ENCODE data around the gene CARD6.
"Not testable (repeated sequence)": the region's sequence is repeated elsewhere in the genome, so short reads cannot be mapped to it uniquely, and the experiment has no call there.

CARD6 gene

GRCh38 chr5:40847525-40847924 is 6.4 kb downstream of the CARD6 start:
- Histone ChIP-seq H3K9ac (ENCODE audit: low read length) (no peak overlapping the region), H3K36me3 (ENCODE audit: insufficient read depth, low read length) (no peaks in the 10 kb centered on the region), H3K9me3 (ENCODE audit: low read length) (no peaks in the 10 kb centered on the region), H3K4me3 (ENCODE audit: low read depth in 1 of 2, low read length in 2 of 2) (no peak overlapping the region), H3K4me1 (ENCODE audit: insufficient read depth, low read length) (no peaks in the 10 kb centered on the region), H3K27ac (ENCODE audit: low read depth, low read length) (no peak overlapping the region), H3K27me3 (ENCODE audit: control insufficient read depth in 1 of 2, insufficient read depth in 2 of 2, low read length in 2 of 2) (no peaks in the 10 kb centered on the region)

DNA sequence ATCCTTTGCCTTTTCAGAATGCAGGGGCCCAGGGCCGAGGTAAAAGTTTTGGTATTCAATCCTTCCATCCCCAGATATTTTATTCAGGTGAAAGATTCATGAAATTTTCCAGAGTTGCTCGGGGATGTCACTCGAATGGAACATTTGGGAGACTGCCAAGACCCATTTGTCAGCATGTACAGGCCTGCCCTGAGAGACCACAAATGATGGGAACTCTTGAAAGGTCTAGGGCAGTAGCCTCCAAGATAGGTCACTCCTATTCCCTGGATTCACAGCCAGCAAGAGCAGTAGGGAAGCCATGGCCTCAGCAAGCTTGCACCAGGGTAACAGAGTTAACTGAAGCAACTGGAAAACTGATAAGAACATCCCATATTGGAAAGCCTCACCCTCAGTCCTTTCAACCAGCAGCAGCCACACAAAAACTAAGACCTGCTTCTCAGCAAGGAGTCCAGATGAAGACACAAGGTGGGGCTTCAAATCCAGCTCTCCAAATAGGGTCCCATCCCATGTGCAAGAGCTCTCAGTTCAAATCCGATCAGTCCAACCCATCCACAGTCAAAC is 12.5 kb downstream of the CARD6 start:
- Histone ChIP-seq H3K9me3 (ENCODE audit: low read length) (no peaks in the 10 kb centered on the region), H3K9ac (ENCODE audit: low read length) (no peak overlapping the region), H3K36me3 (ENCODE audit: insufficient read depth, low read length) (no peaks in the 10 kb centered on the region), H3K27ac (ENCODE audit: low read depth, low read length) (no peak overlapping the region), H3K4me3 (ENCODE audit: low read depth in 1 of 2, low read length in 2 of 2) (no peak overlapping the region), H3K27me3 (ENCODE audit: control insufficient read depth in 1 of 2, insufficient read depth in 2 of 2, low read length in 2 of 2) (no peaks in the 10 kb centered on the region), H3K4me1 (ENCODE audit: insufficient read depth, low read length) (no peaks in the 10 kb centered on the region)

DNA sequence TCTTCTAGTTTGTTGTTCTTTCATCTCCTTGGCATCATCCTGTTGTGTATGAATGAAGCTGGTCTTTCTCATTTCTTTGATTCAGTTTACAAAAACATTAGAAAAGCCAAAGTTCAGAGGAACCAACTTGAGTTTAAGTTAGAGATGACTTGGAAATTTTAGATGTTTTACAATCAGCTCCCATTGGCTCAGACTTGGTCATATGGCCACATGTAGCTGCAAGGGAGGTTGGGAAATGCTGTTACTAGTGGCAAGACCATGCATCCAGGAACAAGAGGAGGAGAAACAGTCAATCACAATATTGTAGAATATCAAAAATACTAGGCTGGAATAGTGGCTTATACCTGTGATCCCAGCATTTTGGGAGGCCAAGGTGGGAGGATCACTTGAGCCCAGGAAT is 19.5 kb downstream of the CARD6 start:
- no peaks in the 10 kb centered on the region for H3K9me3 ChIP-seq (ENCODE audit: low read length)
- no peak overlapping the region for H3K27ac ChIP-seq (ENCODE audit: low read depth, low read length)
- no peaks in the 10 kb centered on the region for H3K27me3 ChIP-seq (ENCODE audit: control insufficient read depth in 1 of 2, insufficient read depth in 2 of 2, low read length in 2 of 2)
- no peak overlapping the region for H3K9ac ChIP-seq (ENCODE audit: low read length)
- H3K4me3 ChIP-seq (ENCODE audit: low read depth in 1 of 2, low read length in 2 of 2), result no peak overlapping the region
- H3K4me1 ChIP-seq (ENCODE audit: insufficient read depth, low read length), result no peaks in the 10 kb centered on the region
- H3K36me3 ChIP-seq (ENCODE audit: insufficient read depth, low read length), result no peaks in the 10 kb centered on the region

DNA sequence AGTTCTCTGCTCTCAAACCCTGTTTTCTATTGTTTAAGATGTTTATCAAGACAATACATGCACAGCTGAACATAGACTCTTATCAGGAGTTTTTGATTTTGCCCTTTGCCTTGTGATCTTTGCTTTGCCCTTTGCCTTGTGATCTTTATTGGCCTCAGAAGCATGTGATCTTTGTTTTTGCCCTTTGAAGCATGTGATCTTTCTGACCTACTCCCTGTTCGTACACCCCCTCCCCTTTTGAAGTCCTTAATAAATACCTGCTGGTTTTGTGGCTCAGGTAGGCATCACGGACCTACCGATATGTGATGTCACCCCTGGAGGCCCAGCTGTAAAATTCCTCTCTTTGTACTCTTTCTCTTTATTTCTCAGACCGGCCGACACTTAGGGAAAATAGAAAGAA is 23.8 kb downstream of the CARD6 start:
- H3K27me3 ChIP-seq (ENCODE audit: control insufficient read depth in 1 of 2, insufficient read depth in 2 of 2, low read length in 2 of 2); H3K4me3 ChIP-seq (ENCODE audit: low read depth in 1 of 2, low read length in 2 of 2); H3K4me1 ChIP-seq (ENCODE audit: insufficient read depth, low read length); H3K9me3 ChIP-seq (ENCODE audit: low read length); H3K27ac ChIP-seq (ENCODE audit: low read depth, low read length); H3K9ac ChIP-seq (ENCODE audit: low read length); H3K36me3 ChIP-seq (ENCODE audit: insufficient read depth, low read length): not testable (repeated sequence)

- Histone ChIP-seq H3K9me3 (ENCODE audit: low read length) (no peaks in the 10 kb centered on the region), H3K36me3 (ENCODE audit: insufficient read depth, low read length) (no peaks in the 10 kb centered on the region), H3K4me3 (ENCODE audit: low read depth in 1 of 2, low read length in 2 of 2) (no peak overlapping the region), H3K27ac (ENCODE audit: low read depth, low read length) (no peak overlapping the region), H3K9ac (ENCODE audit: low read length) (no peak overlapping the region), H3K4me1 (ENCODE audit: insufficient read depth, low read length) (no peaks in the 10 kb centered on the region), H3K27me3 (ENCODE audit: control insufficient read depth in 1 of 2, insufficient read depth in 2 of 2, low read length in 2 of 2) (no peaks in the 10 kb centered on the region)
Measured at GRCh38 chr5:40866844-40867243, 25.7 kb downstream of the CARD6 start.

DNA sequence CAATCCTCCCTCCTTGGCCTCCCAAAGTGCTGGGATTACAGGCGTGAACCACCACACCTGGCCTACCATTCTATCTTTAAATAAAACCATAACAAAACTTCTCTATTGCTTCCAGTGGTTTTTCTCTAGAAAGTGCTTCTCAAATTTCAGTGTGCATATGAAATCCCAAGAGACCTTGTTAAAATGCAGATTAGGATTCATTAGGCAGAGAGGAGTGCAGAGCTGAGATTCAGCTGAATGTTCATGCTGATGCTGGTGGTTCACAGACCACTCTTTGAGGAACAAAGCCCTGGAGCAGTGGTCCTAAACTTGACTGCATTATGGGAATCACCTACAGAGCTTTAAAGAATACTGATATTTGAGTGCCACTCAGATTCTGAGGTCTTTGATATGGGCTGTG is 28.2 kb downstream of the CARD6 start:
- Histone ChIP-seq H3K27me3 (ENCODE audit: control insufficient read depth in 1 of 2, insufficient read depth in 2 of 2, low read length in 2 of 2) (no peaks in the 10 kb centered on the region), H3K4me3 (ENCODE audit: low read depth in 1 of 2, low read length in 2 of 2) (no peak overlapping the region), H3K4me1 (ENCODE audit: insufficient read depth, low read length) (no peaks in the 10 kb centered on the region), H3K9ac (ENCODE audit: low read length) (no peak overlapping the region), H3K36me3 (ENCODE audit: insufficient read depth, low read length) (no peaks in the 10 kb centered on the region), H3K27ac (ENCODE audit: low read depth, low read length) (no peak overlapping the region), H3K9me3 (ENCODE audit: low read length) (no peaks in the 10 kb centered on the region)

DNA sequence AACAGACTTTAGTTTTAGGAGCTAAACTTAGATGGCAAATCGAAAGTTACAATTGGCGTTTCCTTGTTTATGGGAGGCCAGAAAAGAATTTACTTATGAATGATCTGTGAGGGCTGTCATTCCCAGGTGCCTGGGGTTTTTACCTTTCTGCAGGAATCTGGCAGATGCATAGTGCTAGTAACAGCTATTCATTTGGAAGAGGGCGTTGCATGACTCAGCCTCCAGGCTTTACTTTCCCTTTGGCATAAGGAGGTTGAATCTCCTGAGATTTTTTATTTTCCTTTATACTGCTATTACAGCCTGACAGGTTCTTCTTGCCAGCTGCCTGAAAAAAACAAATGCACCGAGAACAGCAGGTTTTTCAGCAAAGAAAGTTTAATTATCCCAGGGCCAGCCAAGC is 30.0 kb downstream of the CARD6 start:
- no peaks in the 10 kb centered on the region for H3K27me3 ChIP-seq (ENCODE audit: control insufficient read depth in 1 of 2, insufficient read depth in 2 of 2, low read length in 2 of 2)
- H3K27ac ChIP-seq (ENCODE audit: low read depth, low read length), result no peak overlapping the region
- no peak overlapping the region for H3K4me3 ChIP-seq (ENCODE audit: low read depth in 1 of 2, low read length in 2 of 2)
- H3K9me3 ChIP-seq (ENCODE audit: low read length), result no peaks in the 10 kb centered on the region
- H3K36me3 ChIP-seq (ENCODE audit: insufficient read depth, low read length), result no peaks in the 10 kb centered on the region
- no peak overlapping the region for H3K9ac ChIP-seq (ENCODE audit: low read length)
- no peaks in the 10 kb centered on the region for H3K4me1 ChIP-seq (ENCODE audit: insufficient read depth, low read length)

DNA sequence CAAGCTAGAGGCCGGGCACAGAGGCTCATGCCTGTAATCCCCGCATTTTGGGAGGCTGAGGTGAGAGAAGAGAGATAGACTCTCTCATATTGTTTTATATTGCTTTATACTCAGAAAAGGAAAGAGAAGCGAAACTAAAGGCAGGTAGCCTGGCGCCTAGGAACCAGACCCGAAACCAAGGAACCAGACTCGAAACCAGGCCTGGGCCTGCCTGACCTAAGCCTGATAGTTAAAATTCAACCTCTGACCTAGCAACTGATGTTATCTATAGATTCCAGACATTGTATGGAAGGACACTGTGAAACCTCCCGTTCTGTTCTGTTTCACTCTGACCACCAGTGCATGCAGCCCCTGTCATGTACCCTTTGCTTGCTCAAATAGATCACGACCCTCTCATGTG is 31.1 kb downstream of the CARD6 start:
- H3K4me3 ChIP-seq (ENCODE audit: low read depth in 1 of 2, low read length in 2 of 2); H3K27me3 ChIP-seq (ENCODE audit: control insufficient read depth in 1 of 2, insufficient read depth in 2 of 2, low read length in 2 of 2): not testable (repeated sequence)

DNA sequence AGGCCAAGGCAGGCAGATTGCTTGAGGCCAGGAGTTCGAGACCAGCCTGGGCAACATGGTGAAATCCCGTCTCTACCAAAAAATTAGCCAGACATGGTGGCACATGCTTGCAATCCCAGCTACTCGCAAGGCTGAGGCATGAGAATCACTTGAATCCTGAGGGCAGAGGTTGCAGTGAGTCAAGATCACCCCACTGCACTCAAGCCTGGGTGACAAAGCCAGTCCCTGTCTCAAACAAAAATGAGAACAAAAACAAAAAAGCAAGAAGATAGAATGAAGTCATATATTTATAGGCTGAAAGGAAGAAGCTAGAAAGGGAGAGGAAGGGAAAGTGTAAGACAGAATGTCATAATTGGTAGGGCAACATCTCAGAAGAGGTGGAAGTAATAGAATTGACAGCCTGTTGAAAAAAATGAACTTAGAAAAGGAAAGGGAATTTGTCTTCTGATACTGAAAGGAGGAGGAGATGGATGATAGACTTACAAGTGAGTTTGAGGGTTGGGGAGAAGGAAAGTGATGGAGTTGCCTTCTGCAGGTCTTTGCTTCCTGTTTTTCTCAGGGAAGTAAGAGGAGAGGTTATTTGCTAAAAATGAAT is 32.2 kb downstream of the CARD6 start:
- Histone ChIP-seq H3K9me3 (ENCODE audit: low read length) (no peaks in the 10 kb centered on the region), H3K36me3 (ENCODE audit: insufficient read depth, low read length) (no peaks in the 10 kb centered on the region), H3K4me1 (ENCODE audit: insufficient read depth, low read length) (no peaks in the 10 kb centered on the region), H3K9ac (ENCODE audit: low read length) (no peak overlapping the region), H3K27me3 (ENCODE audit: control insufficient read depth in 1 of 2, insufficient read depth in 2 of 2, low read length in 2 of 2) (no peaks in the 10 kb centered on the region), H3K27ac (ENCODE audit: low read depth, low read length) (no peak overlapping the region), H3K4me3 (ENCODE audit: low read depth in 1 of 2, low read length in 2 of 2) (no peak overlapping the region)

More for the DNA sequence above, 31.1 kb downstream of the CARD6 start:
- not testable (repeated sequence) for H3K4me1 ChIP-seq (ENCODE audit: insufficient read depth, low read length); H3K9ac ChIP-seq (ENCODE audit: low read length); H3K36me3 ChIP-seq (ENCODE audit: insufficient read depth, low read length); H3K27ac ChIP-seq (ENCODE audit: low read depth, low read length); H3K9me3 ChIP-seq (ENCODE audit: low read length)

DNA sequence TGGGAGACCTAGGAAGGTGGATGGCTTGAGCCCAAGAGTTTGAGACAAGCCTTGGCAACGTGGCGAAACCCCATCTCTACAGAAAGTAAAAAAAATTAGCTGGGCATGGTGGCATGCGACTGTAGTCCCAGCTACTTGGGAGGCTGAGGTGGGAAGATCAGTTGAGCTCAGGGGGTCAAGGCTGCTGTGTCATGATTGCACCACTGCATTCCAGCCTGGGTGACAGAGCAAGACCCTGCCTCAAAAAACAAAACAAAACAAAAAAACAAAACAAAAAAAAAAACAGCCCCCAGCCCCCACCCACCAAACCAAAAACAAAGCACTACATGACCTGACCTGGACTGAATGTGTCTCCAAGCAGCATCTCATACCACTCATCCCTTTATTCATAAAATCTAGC is 34.8 kb downstream of the CARD6 start:
- no peak overlapping the region for H3K4me3 ChIP-seq (ENCODE audit: low read depth in 1 of 2, low read length in 2 of 2)
- H3K9ac ChIP-seq (ENCODE audit: low read length), result no peak overlapping the region
- H3K36me3 ChIP-seq (ENCODE audit: insufficient read depth, low read length), result no peaks in the 10 kb centered on the region
- no peaks in the 10 kb centered on the region for H3K9me3 ChIP-seq (ENCODE audit: low read length)
- H3K27me3 ChIP-seq (ENCODE audit: control insufficient read depth in 1 of 2, insufficient read depth in 2 of 2, low read length in 2 of 2), result no peaks in the 10 kb centered on the region
- no peak overlapping the region for H3K27ac ChIP-seq (ENCODE audit: low read depth, low read length)
- H3K4me1 ChIP-seq (ENCODE audit: insufficient read depth, low read length), result no peaks in the 10 kb centered on the region

DNA sequence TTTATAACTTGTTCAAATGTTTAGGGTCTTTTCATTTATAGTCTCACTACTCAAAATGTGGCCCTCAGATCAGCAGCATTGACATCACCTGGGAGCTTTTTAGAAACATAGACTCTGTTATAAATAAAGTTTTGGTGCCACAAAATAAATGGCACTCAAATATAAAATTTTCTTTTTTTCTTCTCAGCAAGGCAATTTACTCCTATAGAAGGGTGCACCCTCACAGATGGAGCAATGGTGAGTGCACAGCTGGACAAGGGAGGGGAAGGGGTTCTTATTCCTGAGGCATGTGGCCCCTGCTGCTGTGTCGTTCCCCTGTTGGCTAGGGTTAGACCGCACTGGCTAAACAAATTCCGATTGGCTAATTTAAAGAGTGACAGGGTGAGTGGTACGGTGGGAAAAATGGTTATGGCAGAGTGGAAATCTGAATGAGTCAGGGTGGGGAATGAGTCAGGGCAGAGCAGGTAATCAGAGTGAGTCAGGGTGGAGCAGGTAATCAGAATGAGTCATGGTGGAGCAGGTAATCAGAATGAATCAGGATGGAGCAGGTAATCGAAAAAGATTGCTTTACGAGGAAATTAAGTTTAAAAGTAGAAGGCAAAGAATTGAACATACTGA is 36.3 kb downstream of the CARD6 start:
- H3K36me3 ChIP-seq (ENCODE audit: insufficient read depth, low read length), result no peaks in the 10 kb centered on the region
- no peaks in the 10 kb centered on the region for H3K4me1 ChIP-seq (ENCODE audit: insufficient read depth, low read length)
- H3K9me3 ChIP-seq (ENCODE audit: low read length), result no peaks in the 10 kb centered on the region
- no peak overlapping the region for H3K27ac ChIP-seq (ENCODE audit: low read depth, low read length)
- H3K9ac ChIP-seq (ENCODE audit: low read length), result no peak overlapping the region
- H3K4me3 ChIP-seq (ENCODE audit: low read depth in 1 of 2, low read length in 2 of 2), result no peak overlapping the region
- H3K27me3 ChIP-seq (ENCODE audit: control insufficient read depth in 1 of 2, insufficient read depth in 2 of 2, low read length in 2 of 2), result no peaks in the 10 kb centered on the region

Measured in muscle layer of colon (tissue), 2 donors.